ENCODE measurements around the gene PSAPL1.
"Not testable (repeated sequence)": the region's sequence is repeated elsewhere in the genome, so short reads cannot be mapped to it uniquely, and the experiment has no call there.

Gene PSAPL1

DNA sequence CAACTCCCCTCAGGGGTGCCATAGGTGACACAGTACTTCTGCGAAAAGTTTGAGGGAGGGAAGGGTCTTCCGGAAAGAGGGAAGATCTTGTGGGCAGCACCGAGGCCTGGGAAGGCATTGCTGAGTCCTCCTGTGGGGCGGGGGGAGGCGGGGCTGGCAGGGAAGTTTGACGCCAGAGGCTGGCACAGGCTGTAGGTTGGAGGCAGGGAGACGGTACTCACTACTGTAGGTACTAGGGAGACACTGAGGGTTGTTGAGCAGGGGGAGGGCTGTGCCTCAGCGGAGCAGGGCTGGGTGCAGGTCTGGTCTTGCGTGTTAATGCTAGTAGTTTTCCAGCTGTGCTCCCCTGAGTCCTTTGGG is 23.3 kb upstream of the PSAPL1 start:
- H3K4me2 ChIP-seq (ENCODE audit: low read length, poor library complexity, severe bottlenecking): no peak overlapping the region
- no peak overlapping the region for H2BK120ac ChIP-seq (ENCODE audit: low read depth, low read length)
- no peak overlapping the region for H4K8ac ChIP-seq (ENCODE audit: low read length)
- H3K18ac ChIP-seq (ENCODE audit: low read depth in 1 of 2, low read length in 2 of 2): no peak overlapping the region
- 85% methylated on average over 8 of the region's 9 CpGs for WGBS
- H2BK12ac ChIP-seq (ENCODE audit: low read length in 2 of 2): no peak overlapping the region
- no peak overlapping the region for H3K9ac ChIP-seq (ENCODE audit: low read length)
- peaks cover 12% of the 10 kb centered on the region for H3K4me1 ChIP-seq (ENCODE audit: control insufficient read depth, insufficient read depth, low read depth, low read length)
- no peaks in the 10 kb centered on the region for H3K79me1 ChIP-seq (replicated peaks; ENCODE audit: low read length, poor library complexity, severe bottlenecking)
- no peak overlapping the region for H2BK5ac ChIP-seq (ENCODE audit: low read depth, low read length, poor library complexity, severe bottlenecking)
- no peak overlapping the region for H4K91ac ChIP-seq (ENCODE audit: low read length)
- H2BK15ac ChIP-seq (ENCODE audit: low read depth, poor library complexity, severe bottlenecking): no peak overlapping the region
- no peak for DNase-seq
- H3K4me3 ChIP-seq (ENCODE audit: insufficient read depth in 1 of 2, low read depth in 1 of 2, low read length in 2 of 2): no peak overlapping the region
- H3K14ac ChIP-seq (ENCODE audit: low read length in 2 of 2): no peak overlapping the region
- H3K27ac ChIP-seq (ENCODE audit: low read length, poor library complexity, severe bottlenecking): no peak overlapping the region
- peaks cover 0 to 19% of the 10 kb centered on the region in 2 experiments for H3K27me3 ChIP-seq (ENCODE audit: control insufficient read depth in 1 of 2, insufficient read depth in 1 of 2, low read length in 2 of 2)
- H2AFZ ChIP-seq (ENCODE audit: low read depth, low read length): no peak overlapping the region
- no peak overlapping the region for H3K4ac ChIP-seq (ENCODE audit: low read depth in 1 of 2, low read length in 2 of 2)
- no peak overlapping the region for H2AK5ac ChIP-seq (ENCODE audit: low read length, severe bottlenecking)
- no peaks in the 10 kb centered on the region for H3K9me3 ChIP-seq (ENCODE audit: control insufficient read depth, low read length)
- no peak overlapping the region for H3K23ac ChIP-seq (ENCODE audit: low read length in 2 of 2)
- no peaks in the 10 kb centered on the region for H3K36me3 ChIP-seq (ENCODE audit: control insufficient read depth in 1 of 2, insufficient read depth in 2 of 2, low read depth in 1 of 2, low read length in 2 of 2)

DNA sequence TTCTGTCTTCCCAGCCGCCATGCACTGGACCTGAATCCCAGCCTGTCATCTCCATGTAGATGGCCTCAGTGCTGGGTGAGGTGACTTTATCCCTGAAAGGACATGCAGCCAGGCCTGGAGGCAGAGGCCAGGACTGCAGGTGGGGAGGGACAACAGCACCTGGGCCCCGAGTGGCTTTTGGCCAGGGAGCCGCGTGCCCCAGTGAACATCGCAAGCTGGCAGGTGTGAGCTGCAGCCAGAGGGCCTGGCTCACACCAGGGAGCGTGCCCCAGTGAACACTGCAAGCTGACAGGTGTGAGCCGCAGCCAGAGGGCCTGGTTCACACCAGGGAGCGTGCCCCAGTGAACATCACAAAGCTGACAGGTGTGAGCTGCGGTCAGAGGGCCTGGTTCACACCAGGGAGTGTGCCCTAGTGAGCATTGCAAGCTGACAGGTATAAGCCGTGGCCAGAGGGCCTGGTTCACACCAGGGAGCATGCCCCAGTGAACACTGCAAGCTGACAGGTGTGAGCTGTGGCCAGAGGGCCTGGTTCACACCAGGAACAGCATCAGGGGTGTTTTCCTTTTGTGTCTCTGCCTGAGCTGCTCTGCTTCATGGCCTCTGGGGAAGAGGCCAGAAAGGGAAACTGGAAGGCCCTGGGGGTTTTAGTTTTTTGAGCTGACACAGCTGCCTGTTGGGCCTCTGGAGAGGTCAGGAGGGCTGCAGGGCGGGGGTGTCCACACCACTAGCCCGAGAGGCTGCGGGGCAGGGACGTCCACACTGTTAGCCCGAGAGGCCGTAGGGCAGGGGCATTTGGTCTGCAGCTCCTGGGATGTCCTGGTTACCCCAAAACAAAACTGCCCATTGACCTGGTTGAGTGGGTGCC is 22.7 kb upstream of the PSAPL1 start:
- Histone ChIP-seq H3K9me3 (ENCODE audit: control insufficient read depth, low read length) (no peaks in the 10 kb centered on the region), H3K4ac (ENCODE audit: low read depth in 1 of 2, low read length in 2 of 2) (no peak overlapping the region), H3K18ac (ENCODE audit: low read depth in 1 of 2, low read length in 2 of 2) (no peak overlapping the region), H4K8ac (ENCODE audit: low read length) (no peak overlapping the region), H3K4me2 (ENCODE audit: low read length, poor library complexity, severe bottlenecking) (no peak overlapping the region), H2AFZ (ENCODE audit: low read depth, low read length) (no peak overlapping the region), H3K9ac (ENCODE audit: low read length) (no peak overlapping the region), H3K79me1 (replicated peaks; ENCODE audit: low read length, poor library complexity, severe bottlenecking) (no peaks in the 10 kb centered on the region), H3K36me3 (ENCODE audit: control insufficient read depth in 1 of 2, insufficient read depth in 2 of 2, low read depth in 1 of 2, low read length in 2 of 2) (no peaks in the 10 kb centered on the region), H4K91ac (ENCODE audit: low read length) (no peak overlapping the region), H3K4me1 (ENCODE audit: control insufficient read depth, insufficient read depth, low read depth, low read length) (peaks cover 6% of the 10 kb centered on the region), H2AK5ac (ENCODE audit: low read length, severe bottlenecking) (no peak overlapping the region), H2BK12ac (ENCODE audit: low read length in 2 of 2) (no peak overlapping the region), H3K23ac (ENCODE audit: low read length in 2 of 2) (no peak overlapping the region), H3K14ac (ENCODE audit: low read length in 2 of 2) (no peak overlapping the region), H3K4me3 (ENCODE audit: insufficient read depth in 1 of 2, low read depth in 1 of 2, low read length in 2 of 2) (no peak overlapping the region), H2BK15ac (ENCODE audit: low read depth, poor library complexity, severe bottlenecking) (no peak overlapping the region), H3K27ac (ENCODE audit: low read length, poor library complexity, severe bottlenecking) (no peak overlapping the region), H3K27me3 (ENCODE audit: control insufficient read depth in 1 of 2, insufficient read depth in 1 of 2, low read length in 2 of 2) (peaks cover 0 to 19% of the 10 kb centered on the region in 2 experiments), H2BK120ac (ENCODE audit: low read depth, low read length) (no peak overlapping the region), H2BK5ac (ENCODE audit: low read depth, low read length, poor library complexity, severe bottlenecking) (no peak overlapping the region)
- 85% methylated on average over 16 of the region's 16 CpGs for WGBS
- DNase-seq: no peak

DNA sequence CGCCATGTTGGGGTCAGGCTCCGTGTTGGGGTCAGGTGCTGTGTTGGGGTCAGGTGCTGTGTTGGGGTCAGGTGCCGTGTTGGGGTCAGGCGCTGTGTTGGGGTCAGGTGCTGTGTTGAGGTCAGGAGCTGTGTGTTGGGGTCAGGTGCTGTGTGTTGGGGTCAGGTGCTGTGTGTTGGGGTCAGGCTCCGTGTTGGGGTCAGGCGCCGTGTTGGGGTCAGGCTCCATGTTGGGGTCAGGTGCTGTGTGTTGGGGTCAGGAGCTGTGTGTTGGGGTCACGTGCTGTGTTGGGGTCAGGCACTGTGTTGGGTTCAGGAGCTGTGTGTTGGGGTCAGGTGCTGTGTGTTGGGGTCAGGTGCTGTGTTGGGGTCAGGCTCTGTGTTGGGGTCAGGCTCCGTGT is 18.1 kb upstream of the PSAPL1 start:
- not testable (repeated sequence) for DNase-seq; H3K14ac ChIP-seq (ENCODE audit: low read length in 2 of 2); H4K8ac ChIP-seq (ENCODE audit: low read length); H3K23ac ChIP-seq (ENCODE audit: low read length in 2 of 2); H3K9ac ChIP-seq (ENCODE audit: low read length); H3K36me3 ChIP-seq (ENCODE audit: control insufficient read depth in 1 of 2, insufficient read depth in 2 of 2, low read depth in 1 of 2, low read length in 2 of 2); H3K4me3 ChIP-seq (ENCODE audit: insufficient read depth in 1 of 2, low read depth in 1 of 2, low read length in 2 of 2); H3K4me2 ChIP-seq (ENCODE audit: low read length, poor library complexity, severe bottlenecking); H3K18ac ChIP-seq (ENCODE audit: low read depth in 1 of 2, low read length in 2 of 2); H2BK15ac ChIP-seq (ENCODE audit: low read depth, poor library complexity, severe bottlenecking); H2AFZ ChIP-seq (ENCODE audit: low read depth, low read length); H3K4ac ChIP-seq (ENCODE audit: low read depth in 1 of 2, low read length in 2 of 2); H2AK5ac ChIP-seq (ENCODE audit: low read length, severe bottlenecking); H4K91ac ChIP-seq (ENCODE audit: low read length); H3K79me1 ChIP-seq (replicated peaks; ENCODE audit: low read length, poor library complexity, severe bottlenecking); H2BK12ac ChIP-seq (ENCODE audit: low read length in 2 of 2); H3K4me1 ChIP-seq (ENCODE audit: control insufficient read depth, insufficient read depth, low read depth, low read length); H2BK120ac ChIP-seq (ENCODE audit: low read depth, low read length); H3K27ac ChIP-seq (ENCODE audit: low read length, poor library complexity, severe bottlenecking); H2BK5ac ChIP-seq (ENCODE audit: low read depth, low read length, poor library complexity, severe bottlenecking); H3K9me3 ChIP-seq (ENCODE audit: control insufficient read depth, low read length)
- peaks cover 6 to 17% of the 10 kb centered on the region in 2 experiments for H3K27me3 ChIP-seq (ENCODE audit: control insufficient read depth in 1 of 2, insufficient read depth in 1 of 2, low read length in 2 of 2)
- WGBS: 88% methylated on average over 9 of the region's 9 CpGs

DNA sequence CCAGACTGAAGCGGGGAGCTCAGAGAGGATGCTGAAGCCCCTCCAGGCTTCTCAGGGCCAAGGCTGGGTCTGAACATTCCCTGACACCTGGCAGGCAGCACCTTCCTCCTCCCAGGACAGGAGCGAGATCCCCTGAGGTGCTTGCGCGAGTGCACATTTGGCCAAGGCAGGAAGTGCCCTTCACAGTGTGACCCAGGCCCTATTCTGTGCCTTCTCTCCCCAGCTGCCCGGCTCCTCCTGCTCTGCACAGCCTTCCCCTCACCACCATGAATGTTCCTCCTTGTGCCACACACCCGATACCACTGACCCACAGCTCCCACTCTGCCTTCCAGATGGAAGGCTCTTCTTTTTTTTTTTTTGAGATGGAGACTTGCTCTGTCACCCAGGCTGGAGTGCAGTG is 17.1 kb upstream of the PSAPL1 start:
- Histone ChIP-seq H3K4me1 (ENCODE audit: control insufficient read depth, insufficient read depth, low read depth, low read length) (no peaks in the 10 kb centered on the region), H2BK120ac (ENCODE audit: low read depth, low read length) (no peak overlapping the region), H3K18ac (ENCODE audit: low read depth in 1 of 2, low read length in 2 of 2) (no peak overlapping the region), H2AK5ac (ENCODE audit: low read length, severe bottlenecking) (no peak overlapping the region), H3K9ac (ENCODE audit: low read length) (no peak overlapping the region), H3K79me1 (replicated peaks; ENCODE audit: low read length, poor library complexity, severe bottlenecking) (no peaks in the 10 kb centered on the region), H3K36me3 (ENCODE audit: control insufficient read depth in 1 of 2, insufficient read depth in 2 of 2, low read depth in 1 of 2, low read length in 2 of 2) (no peaks in the 10 kb centered on the region), H4K91ac (ENCODE audit: low read length) (no peak overlapping the region), H3K4me3 (ENCODE audit: insufficient read depth in 1 of 2, low read depth in 1 of 2, low read length in 2 of 2) (no peak overlapping the region), H3K4me2 (ENCODE audit: low read length, poor library complexity, severe bottlenecking) (no peak overlapping the region), H3K14ac (ENCODE audit: low read length in 2 of 2) (no peak overlapping the region), H3K27me3 (ENCODE audit: control insufficient read depth in 1 of 2, insufficient read depth in 1 of 2, low read length in 2 of 2) (peaks cover 16 to 27% of the 10 kb centered on the region in 2 experiments), H2BK12ac (ENCODE audit: low read length in 2 of 2) (no peak overlapping the region), H2AFZ (ENCODE audit: low read depth, low read length) (no peak overlapping the region), H2BK15ac (ENCODE audit: low read depth, poor library complexity, severe bottlenecking) (no peak overlapping the region), H3K9me3 (ENCODE audit: control insufficient read depth, low read length) (no peaks in the 10 kb centered on the region), H3K4ac (ENCODE audit: low read depth in 1 of 2, low read length in 2 of 2) (no peak overlapping the region), H2BK5ac (ENCODE audit: low read depth, low read length, poor library complexity, severe bottlenecking) (no peak overlapping the region), H3K23ac (ENCODE audit: low read length in 2 of 2) (no peak overlapping the region), H3K27ac (ENCODE audit: low read length, poor library complexity, severe bottlenecking) (no peak overlapping the region), H4K8ac (ENCODE audit: low read length) (no peak overlapping the region)
- WGBS: 73% methylated on average over 6 of the region's 6 CpGs
- no peak for DNase-seq

Data from mesenchymal stem cell (in vitro differentiated cells and primary cell).